KOPT-K1 (cell line): ENCODE data around the gene SYP.
"Not testable (repeated sequence)": the region's sequence is repeated elsewhere in the genome, so short reads cannot be mapped to it uniquely, and the experiment has no call there.

ENCODE experiments used
- H3K27ac ChIP-seq: fragments of 200-600 bp; sonication (generic); 2 replicates; pipeline ENCODE4 v1.5.1; 2016; ENCODE audit warnings: antibody characterized with exemption, mild to moderate bottlenecking, low read depth, low read length; ENCODE audit not compliant: poor library complexity, severe bottlenecking
- H3K36me3 ChIP-seq: fragments of 200-600 bp; sonication (generic); 2 replicates; pipeline ENCODE4 v1.5.1; 2017; ENCODE audit warnings: antibody characterized with exemption, mild to moderate bottlenecking, low read length, moderate library complexity; ENCODE audit not compliant: insufficient read depth
- H3K9me3 ChIP-seq: fragments of 200-600 bp; sonication (generic); 2 replicates; pipeline ENCODE4 v1.5.1; 2017; ENCODE audit warnings: antibody characterized with exemption, low read length, mild to moderate bottlenecking; ENCODE audit not compliant: insufficient read depth, poor library complexity, severe bottlenecking

Gene SYP

GRCh38 chrX:49174723-49175122 is 25.3 kb downstream of the SYP start:
- Histone ChIP-seq H3K27ac (no peak overlapping the region), H3K36me3 (peaks cover 59% of the 10 kb centered on the region), H3K9me3 (no peaks in the 10 kb centered on the region)

GRCh38 chrX:49173544-49173943 is 26.4 kb downstream of the SYP start:
- H3K9me3 ChIP-seq, H3K27ac ChIP-seq: not testable (repeated sequence)
- peaks cover 54% of the 10 kb centered on the region for H3K36me3 ChIP-seq

- peaks cover 42% of the 10 kb centered on the region for H3K36me3 ChIP-seq
- H3K27ac ChIP-seq, result peak overlapping the region; percentile 85
- H3K9me3 ChIP-seq, result no peaks in the 10 kb centered on the region
Measured at GRCh38 chrX:49172280-49172780, 27.7 kb downstream of the SYP start.

- Histone ChIP-seq H3K36me3 (peaks cover 38% of the 10 kb centered on the region), H3K27ac (peak within 1 kb of the TSS; percentile 85)
Measured at GRCh38 chrX:49171752-49172279, 28.2 kb downstream of the SYP start, which contains the start of gene PLP2. Gene PLP2 (plus strand): TSS chrX:49171898. CDS start chrX:49172001, 103 bp downstream.

GRCh38 chrX:49167740-49168108 is 32.3 kb downstream of the SYP start:
- H3K36me3 ChIP-seq, result no peaks in the 10 kb centered on the region
- H3K9me3 ChIP-seq, result no peaks in the 10 kb centered on the region
- H3K27ac ChIP-seq, result peak overlapping the region; percentile 78

More at GRCh38 chrX:49171752-49172279, 28.2 kb downstream of the SYP start, which contains the start of gene PLP2:
- H3K9me3 ChIP-seq, result no peaks in the 10 kb centered on the region

GRCh38 chrX:49166914-49167739 is 32.9 kb downstream of the SYP start:
- Histone ChIP-seq H3K36me3 (no peaks in the 10 kb centered on the region), H3K9me3 (no peaks in the 10 kb centered on the region), H3K27ac (peak overlapping the region; percentile 78)

- H3K9me3 ChIP-seq, result no peaks in the 10 kb centered on the region
- no peaks in the 10 kb centered on the region for H3K36me3 ChIP-seq
- H3K27ac ChIP-seq, result peak overlapping the region; percentile 78
Measured at GRCh38 chrX:49165901-49166881, 33.8 kb downstream of the SYP start.

- H3K27ac ChIP-seq, result no peak overlapping the region
- no peaks in the 10 kb centered on the region for H3K36me3 ChIP-seq
- no peaks in the 10 kb centered on the region for H3K9me3 ChIP-seq
Measured at GRCh38 chrX:49164589-49165360, 35.2 kb downstream of the SYP start.

GRCh38 chrX:49163555-49164419 is 36.2 kb downstream of the SYP start:
- Histone ChIP-seq H3K36me3 (no peaks in the 10 kb centered on the region), H3K27ac (peak overlapping the region; percentile 68), H3K9me3 (no peaks in the 10 kb centered on the region)

GRCh38 chrX:49162620-49163019 is 37.4 kb downstream of the SYP start, which contains the start of gene MAGIX:
Gene MAGIX (plus strand): TSS chrX:49162758. CDS start chrX:49162890, 132 bp downstream.
- peak within 1 kb of the TSS; percentile 68 for H3K27ac ChIP-seq
- H3K9me3 ChIP-seq, result no peaks in the 10 kb centered on the region
- no peaks in the 10 kb centered on the region for H3K36me3 ChIP-seq

GRCh38 chrX:49161632-49162031 is 38.4 kb downstream of the SYP start:
- Histone ChIP-seq H3K27ac (no peak overlapping the region), H3K9me3 (no peaks in the 10 kb centered on the region), H3K36me3 (no peaks in the 10 kb centered on the region)

GRCh38 chrX:49160908-49161307 is 39.1 kb downstream of the SYP start:
- no peaks in the 10 kb centered on the region for H3K9me3 ChIP-seq
- H3K27ac ChIP-seq, result no peak overlapping the region
- no peaks in the 10 kb centered on the region for H3K36me3 ChIP-seq

GRCh38 chrX:49157194-49157593 is 42.8 kb downstream of the SYP start:
- Histone ChIP-seq H3K9me3 (no peaks in the 10 kb centered on the region), H3K27ac (no peak overlapping the region), H3K36me3 (no peaks in the 10 kb centered on the region)
